Right kidney (tissue), 1 donor: ENCODE data around the gene ADAMTS2.
A peak's percentile ranks its signal among the peaks of the same experiment; 100 is the strongest.
"Not testable (repeated sequence)": the region's sequence is repeated elsewhere in the genome, so short reads cannot be mapped to it uniquely, and the experiment has no call there.

Experiments used
- DNase-seq: peaks from one replicate; pipeline ENCODE4 v3.0.0-alpha.2; 2016

Gene ADAMTS2

DNA sequence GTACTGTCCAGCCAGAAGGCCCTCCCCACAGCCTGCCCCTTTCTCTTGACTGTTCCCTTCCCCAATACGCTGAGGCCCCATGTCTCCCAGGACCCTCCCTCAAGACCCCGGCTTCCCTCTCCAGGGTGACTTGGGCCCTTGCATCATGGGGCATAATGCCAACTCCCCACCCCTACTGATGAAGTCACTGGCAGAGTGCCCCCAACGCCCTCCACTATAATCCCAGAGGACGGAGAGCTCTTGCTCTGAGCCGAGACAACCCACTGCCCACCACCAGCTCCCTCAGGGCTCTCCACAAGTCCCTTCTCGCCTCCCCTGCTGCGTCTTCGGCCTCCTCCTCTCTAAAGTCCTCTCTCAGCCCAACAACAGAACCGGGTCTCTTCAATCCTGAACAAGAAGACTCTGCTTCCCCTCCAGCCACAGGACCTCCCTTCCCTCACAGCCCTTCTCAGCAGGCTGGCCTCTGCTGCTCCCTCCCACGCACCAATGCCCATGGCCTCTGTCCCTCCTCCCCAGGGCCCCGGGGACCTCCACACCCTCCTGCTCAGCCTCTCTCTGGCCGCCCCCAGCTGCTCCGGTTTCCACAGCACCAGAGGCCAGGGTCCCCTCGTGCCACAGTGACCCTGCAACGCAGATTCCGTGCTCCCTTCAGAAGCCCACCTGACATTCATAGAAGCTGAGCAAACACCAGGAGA, 47.6 kb downstream of the ADAMTS2 start:
- peak; percentile 18 for DNase-seq

DNA sequence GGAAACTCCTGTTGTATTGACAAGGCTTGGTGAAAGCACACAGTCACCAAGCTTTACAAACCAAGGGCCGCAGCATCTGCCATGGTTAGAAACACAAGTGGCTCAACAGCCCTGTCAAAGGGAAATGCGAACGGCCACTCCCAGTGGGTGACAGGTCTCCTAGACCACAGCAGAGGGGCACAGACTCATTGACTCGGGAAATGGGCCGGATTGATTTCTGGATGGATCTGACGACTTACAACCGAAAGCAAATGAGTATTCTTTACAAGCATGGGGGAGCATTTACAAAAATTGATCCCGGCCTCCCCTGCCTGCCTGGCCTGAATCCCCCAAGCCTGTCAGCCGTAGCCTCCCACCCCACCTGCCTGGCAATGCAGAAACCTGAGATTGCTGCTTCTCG, 48.2 kb downstream of the ADAMTS2 start:
- DNase-seq, result peak; percentile 1

DNA sequence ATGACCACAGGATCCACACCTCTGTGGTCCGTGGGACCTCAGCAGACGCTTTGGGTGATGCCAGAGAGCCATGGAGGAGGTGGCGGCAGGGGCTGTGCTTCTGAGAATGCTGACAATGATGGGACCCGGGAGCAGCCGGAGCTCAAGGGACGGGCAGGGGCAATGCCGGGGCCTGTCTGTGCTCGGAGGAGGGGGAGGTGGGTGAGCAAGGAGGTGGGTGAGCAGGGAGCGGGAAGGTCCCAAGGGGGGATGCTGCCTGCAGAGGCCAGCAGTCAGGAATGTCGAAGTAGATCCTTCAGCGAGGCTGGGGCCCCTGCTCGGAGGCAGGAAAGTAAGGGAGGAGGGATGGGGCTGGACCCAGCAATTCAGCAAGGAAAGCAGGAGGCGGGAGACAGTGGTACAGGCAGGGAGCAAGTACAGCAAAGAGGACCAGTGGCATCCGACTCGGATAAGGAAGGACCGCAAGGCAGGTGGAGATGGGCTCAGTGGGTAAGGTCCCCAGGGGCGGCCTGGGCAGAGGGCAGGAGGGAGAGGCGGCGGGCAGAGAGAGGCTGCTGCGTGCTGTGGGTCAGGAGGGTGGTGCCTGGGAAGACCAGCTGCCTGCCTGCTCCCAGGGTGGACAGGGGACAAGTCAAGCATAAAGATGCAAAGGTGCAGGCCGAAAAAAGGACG, 49.0 kb downstream of the ADAMTS2 start:
- peak; percentile 0 for DNase-seq

DNA sequence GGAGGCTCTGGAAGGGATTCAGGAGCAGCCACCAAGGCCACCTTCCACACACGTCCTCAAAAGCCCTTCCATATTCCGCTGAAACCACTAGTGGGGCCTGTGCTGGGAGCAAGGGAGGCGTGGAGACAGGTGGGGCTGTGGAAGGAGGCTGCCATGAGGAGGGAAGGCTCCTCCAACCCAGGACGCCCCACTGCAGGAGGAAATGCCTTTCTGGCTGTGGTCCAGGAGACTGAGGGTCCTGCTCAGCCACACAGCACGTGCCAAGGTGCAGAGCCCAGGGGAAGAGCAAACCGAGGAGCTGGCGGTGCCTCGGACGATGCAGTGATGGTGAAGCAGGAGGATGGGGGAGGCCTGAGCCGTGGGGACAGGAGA, 49.5 kb downstream of the ADAMTS2 start:
- peak; percentile 1 for DNase-seq

DNA sequence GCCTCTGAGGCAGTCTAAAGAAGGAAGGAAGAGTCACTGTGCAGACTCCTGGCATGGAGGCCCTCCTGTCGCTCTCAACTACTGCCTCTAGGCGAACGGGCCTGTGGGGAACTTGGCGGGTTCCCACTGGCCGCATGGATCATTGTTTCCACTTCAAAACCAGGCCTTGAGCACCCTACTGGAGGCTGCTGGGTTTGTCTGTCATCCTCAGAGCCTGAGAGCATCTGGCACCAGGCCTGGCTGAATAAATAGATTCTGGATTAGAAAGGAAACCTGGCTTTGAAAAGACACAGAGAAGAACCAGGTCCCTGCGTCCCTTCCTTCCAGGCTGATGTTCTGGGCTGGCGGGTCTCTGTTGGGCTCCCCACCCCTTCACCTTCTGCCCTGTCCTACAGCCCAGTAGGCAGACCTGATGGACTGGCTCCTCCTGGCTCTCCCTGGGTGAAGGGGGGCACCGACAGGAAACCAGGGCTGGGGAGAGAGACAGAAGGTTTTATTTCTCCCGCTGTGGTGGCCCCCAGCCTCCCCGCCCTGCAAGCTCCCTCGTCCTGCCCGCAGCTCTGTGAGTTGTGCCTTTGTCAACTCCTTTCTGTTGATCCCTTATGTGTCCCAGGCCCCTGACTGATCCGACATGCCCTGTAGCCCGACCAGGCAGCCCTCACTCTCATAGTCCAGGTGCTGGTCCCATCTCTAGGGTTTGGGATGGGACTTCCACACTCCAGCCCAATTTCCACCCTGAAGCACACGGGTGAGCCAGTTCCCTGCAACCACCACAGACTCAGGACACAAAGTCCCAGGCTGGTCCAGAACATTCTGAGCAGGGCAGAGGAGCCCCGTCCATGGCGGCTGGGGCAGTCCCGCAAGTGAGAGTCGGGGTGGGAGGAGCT, 50.1 kb downstream of the ADAMTS2 start:
- no peak for DNase-seq

DNA sequence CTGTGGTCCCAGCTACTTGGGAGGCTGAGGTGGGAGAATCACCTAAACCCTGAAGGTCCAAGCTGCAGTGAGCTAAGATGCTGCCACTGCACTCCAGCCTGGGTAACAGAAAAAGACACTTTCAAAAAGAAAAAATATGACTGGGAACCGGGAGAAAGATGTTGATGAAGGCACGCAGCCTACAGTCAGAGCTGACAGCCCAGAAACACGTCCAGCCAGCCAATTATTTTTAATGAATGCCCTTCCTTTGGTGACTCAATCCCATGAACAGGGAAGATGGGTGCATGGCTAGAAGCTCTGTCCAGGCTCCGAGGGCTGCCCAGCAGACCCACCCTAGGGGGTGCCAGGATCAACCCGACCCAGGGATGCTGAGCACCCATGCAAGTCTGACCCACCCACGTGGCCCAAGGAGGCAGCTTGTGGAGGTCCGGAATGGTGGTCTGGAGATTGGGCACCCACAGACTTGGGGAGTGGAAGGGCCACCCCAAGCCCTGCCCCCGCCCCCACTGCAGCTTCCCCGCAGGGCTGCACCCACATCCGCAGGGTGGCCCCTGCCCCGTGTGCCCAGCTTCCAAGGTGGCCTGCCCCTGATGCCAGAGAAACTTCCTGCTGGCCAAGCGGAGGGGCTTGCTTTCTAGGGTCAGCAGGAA, 51.0 kb downstream of the ADAMTS2 start:
- no peak for DNase-seq

DNA sequence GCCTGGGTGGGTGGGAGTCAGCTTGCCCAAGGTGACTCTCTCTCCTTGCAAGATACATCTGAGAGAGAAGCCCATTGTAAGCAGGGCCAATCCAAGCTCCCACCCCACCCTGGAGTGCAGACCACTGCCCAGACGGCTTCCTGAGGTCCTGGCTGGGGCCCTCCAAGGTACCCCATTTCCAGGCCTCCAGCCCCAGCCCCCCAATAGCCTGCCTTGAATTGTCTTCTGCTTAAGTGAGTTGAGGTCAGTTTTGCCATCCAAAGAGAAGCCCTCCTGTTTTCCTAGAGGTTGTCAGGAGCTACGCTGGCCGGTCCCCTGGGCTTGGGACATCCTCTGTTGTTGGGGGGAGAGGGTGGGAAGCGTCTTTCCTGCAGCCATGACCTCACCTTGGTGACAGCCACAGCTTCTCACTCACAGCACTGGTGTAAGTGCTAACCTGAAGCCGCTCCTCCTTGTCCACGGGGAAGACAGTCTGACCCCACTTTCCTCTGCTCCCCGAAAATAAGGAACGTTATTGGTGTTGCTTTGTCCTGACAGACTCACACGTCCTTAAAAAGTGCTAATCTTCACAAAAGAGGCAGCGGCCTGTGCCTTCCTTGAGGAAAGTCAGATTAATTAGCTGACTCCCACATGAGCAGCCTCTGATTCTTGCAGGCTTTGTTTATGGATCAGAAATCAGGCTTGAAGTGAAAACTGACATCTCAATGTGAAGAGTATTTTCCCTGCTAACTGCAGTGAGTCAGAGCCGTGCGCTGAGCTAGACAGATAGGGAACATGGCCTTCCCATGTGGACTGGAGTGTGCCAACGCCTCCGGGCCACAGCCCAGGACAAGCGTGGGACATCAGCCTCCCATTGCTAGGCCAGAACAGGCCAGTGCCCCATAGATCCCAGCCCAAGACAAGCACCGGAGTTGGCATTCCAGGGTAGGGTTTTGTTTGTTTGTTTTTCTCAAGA, 52.3 kb downstream of the ADAMTS2 start:
- peak; percentile 1 for DNase-seq

DNA sequence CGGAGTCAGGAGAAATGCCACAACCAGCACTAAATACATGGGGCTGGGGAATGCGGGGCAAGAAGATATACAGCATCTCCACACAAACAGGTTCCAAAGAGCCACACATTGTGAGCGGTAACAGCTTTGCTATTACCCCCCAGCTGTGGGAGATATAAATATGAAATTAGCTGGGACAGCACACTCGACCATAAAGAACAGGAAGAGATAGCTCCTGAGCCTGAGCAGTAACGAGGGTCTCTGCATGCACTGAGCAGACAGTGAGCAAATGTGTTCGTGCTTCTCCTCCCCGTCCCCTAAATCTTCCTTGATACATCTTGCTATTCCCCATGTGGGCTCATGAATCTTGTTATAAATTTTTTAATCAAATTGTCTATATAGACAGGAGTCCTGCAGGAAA, 53.1 kb downstream of the ADAMTS2 start:
- peak; percentile 1 for DNase-seq

DNA sequence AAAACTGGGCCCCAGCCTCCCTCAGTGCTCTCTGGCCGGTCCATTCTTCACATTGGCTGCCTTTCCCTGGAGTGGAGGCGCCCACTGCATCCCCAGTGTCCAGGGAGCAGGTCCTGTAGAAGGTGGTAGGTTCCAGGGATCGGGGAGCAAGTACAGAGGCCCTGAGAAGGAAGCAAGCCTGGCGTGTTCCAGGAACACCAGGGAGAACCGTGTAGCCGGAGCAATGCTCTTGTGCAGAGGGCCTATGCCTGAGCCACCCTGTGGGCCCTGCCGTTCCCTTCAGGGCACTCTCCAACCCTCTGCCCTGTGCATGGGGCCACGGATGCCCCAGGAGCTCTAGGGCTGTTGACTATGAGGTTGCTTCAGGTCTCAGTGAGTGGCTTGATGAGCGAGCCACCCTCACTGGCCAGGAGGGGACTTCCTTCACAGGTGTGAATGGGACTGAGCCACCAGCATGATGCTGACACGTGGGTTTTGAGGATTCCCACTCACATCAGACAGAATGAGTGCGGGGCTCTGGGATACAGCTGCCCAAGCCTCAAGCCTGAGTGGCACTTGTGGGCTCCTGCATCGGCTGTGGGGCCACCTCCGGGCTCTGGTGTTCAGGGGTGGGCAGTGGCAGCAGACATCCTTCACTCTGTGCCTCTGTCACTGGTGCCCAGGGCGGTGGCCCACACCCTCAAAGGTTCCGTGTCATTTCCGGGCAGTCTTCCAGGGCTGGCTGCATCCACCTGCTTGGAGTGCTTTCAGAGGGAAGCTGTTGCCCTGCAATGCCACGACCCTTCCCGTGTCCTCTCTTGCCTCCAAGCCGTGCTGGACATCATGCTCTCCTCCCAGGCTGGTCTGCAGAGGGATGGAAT, 54.4 kb downstream of the ADAMTS2 start:
- DNase-seq, result peak; percentile 1

DNA sequence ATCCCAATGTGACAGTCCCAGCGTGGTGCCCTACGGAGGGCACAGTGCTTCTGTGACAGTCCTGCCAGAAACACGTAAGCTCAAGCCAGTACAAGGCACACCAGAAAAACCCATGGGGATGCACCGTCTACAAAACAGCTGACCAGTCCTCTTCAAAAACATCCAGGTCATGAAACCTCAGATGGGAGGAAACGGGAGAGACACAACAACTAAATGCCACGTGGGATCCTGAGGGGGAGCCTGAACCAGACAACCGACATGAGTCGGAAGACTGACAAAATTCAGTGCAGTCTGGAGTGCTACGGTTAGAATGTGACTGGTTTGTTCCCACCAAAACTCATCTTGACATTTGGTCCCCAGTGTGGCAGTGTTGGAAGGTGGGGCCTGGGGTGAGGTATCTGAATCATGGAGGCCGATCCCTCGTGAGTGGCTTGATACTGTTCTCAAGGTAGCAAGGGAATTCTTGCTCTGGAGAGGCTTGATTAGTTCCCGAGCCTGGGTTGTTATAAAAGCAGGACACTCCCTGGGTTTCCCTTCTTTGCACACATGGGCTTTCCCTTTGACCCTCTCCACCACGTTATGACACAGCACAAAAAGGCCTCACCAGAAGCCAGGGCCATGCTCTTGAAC, 55.4 kb downstream of the ADAMTS2 start:
- DNase-seq, result no peak

DNA sequence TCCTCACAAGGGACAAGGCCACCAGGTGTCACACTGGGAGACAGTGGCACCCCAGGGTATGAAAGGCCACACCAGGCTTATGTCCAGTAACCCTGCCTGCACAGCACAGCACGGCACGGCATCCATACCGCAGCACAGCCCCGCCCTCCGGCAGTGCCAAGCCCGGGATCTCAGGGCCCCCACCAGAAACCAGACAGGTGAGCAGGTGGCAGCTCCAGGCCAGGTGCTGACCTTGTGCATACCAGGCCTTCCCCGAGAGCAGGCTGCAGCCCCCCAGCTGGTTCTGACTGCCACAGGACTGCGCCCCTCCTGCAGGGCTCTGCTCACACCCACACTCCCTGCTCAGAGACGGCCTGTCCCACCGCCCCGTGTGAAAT, 56.5 kb downstream of the ADAMTS2 start:
- DNase-seq, result peak; percentile 1

DNA sequence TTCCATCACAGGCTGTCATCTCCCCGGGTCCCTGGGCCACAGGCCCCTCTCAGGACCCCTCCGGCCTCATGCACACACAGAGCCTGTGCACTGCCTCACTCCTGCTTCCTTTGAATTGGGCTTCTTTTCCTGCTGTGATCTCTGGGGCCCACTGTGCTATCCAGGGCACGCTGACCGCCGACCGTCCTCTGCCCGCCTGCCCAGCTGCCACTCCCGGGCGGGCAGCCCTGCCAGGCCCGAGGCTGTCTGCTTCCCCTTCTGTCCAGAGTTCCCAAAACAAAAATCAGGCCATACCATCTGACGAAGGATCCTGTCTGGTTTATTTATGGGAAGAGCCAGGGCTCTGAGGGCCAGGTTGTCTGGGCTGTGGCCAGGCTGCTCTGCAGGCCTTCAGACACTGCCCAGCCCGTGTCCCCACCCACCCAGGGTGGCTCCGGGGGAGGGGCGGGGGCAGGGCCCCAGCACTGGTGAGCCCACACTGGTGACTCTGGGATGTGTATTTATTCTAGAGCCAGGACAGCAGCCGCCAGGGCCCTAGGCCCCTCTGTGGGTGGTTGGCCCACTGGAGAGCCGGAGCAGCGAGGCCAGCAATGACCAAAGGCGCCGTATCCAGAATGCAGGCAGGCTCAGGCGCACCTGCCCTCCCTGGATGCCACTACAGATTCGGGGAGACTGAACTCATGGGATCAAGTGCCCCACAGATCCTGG, 57.0 kb downstream of the ADAMTS2 start:
- DNase-seq, result peak; percentile 1

DNA sequence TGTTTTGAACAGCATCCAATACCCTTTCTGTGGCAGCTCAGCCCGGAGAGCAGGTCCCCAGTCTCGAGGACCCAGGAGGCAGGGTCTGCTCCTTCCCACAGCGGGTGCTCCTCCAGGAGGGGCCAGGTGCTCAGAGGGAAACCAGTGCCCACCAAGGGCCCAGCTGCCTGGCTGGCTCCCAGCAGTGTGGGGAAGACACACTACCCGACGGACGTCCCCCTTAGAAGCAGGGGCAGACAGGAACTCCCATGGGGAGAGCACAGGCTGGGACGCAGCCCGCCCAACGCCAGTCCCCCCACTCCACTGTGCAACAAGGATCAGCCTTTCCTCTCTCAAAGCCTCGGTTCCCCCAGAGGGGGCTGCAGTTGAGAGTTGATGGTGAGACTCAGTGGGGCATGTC, 57.6 kb downstream of the ADAMTS2 start:
- DNase-seq, result peak; percentile 1

DNA sequence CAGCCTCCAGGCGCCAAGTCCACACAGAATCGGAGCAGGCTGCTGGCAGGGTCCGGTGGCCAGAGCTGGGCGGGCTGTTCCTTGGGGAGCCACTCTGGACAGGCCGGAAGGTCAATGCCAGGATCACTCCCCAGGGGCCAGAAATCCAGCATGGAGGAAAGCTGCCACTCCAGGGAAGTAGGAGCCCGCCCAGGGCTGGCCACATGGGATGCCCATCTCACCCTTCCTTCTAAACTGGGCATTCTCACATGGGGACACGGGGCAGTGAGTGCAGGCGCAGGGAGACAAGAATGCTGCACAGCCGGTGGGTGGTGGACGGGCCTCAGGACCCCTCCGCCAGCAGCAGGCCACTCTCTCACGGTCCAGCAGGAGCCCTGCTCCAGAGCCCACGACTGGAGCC, 58.2 kb downstream of the ADAMTS2 start:
- DNase-seq, result peak; percentile 3

DNA sequence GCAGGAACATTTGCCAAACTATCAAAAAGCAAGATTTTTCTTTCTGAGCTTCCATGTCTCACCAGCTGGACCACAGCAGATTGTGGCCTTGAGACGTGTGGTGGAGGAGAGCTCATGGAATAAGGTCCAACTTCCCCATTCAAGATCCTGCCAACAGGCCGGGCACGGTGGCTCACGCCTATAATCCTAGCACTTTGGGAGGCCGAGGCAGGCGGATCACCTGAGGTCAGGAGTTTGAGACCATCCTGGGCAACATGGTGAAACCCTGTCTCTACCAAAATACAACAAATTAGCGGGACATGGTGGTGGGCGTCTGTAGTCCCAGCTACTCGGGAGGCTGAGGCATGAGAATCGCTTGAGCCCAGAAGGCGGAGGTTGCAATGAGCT, 59.5 kb downstream of the ADAMTS2 start:
- not testable (repeated sequence) for DNase-seq

DNA sequence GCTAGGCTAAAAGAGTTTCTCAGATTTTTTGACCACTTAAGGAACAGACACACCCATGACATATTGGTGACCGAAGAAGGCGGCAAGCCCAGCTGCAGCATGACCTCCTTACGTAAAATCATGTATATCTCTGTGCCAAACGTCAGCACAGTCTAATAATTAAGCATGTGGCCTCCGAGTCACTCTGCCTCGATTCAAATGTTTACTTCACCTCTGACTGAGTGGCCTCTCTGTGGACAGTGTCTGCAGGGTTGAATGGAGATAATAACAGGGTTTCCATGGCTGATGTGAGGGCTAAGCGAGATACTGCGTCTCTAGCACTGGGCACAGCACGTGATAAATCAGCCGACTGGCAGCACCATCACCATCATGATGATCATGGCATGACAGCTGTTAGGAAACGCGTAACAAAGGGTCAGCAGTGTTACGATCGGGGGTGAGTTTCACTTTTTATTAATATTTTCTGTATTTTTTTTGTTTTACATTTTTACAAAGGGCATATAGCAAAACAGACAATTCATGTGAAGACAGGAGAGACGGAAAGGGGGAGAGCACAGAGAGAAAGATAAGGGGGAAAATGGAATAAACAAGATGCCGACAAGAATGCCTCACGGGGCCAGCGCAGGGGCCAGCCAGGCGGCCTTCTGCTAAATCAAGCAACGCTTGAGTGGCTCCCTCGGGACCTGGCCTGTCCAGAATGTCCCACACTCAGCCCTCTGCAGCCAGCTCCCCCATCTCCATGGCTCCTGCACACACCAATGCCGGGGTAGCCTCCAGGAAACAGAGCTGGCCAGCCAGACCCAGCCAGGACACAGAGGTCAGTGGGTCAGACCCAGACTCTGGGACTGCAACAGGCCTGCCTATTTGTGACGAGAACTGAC, 60.3 kb downstream of the ADAMTS2 start:
- peak; percentile 54 for DNase-seq

DNA sequence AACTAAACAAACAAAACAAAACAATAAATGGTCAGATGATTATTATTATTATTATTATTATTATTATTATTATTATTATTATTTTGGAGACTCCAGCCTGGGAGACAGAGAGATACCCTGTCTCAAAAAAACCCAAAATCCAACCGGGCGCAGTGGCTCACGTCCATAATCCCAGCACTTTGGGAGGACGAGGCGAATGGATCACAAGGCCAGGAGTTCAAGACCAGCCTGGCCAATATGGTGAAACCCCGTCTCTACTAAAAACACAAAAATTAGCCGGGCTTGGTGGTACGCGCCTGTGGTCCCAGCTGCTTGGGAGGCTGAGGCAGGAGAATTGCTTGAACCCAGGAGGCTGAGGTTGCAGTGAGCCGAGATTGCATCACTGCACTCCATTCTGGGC, 61.4 kb downstream of the ADAMTS2 start:
- DNase-seq, result not testable (repeated sequence)

DNA sequence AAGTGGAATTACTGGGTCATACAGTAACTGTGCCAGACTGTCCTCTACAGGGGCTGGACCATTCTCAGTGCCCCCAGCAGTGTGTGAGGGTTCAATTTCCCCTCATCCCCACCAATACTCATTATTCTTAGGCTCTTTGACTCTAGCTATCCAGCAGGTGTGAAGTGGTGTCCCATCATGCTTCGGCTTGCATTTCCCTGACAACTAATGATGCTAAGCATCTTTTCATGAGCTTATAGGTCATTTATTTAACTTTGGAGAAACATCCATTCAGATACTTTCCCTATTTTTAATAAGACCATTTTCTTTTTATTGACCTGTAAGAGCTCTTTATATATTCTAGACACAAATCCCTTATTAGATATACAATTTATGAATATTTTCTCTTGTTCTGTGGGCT, 63.6 kb downstream of the ADAMTS2 start:
- no peak for DNase-seq
